ENCODE measurements around the gene MRPS15.

DNA sequence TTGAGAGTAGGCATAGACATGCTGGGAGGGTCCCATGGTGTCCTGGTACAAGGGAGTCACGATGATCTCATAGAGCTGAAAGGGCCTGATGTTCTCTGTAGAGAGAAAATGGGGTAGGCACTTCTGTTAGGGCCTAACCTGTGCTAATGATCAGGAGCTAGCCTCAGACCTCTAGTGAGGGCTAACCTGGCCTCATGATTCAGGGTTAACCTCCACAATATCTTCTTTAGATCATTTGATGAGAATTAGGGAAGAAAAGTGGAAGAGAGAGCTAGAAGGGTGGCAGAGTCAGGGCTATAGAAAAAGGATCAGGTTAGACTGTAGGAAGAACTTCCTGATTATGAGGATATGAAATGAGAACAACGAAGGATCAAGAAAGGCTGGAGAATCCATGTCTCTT lies 5.0 kb upstream of the MRPS15 start:
- TF ChIP-seq, protein P1, sequence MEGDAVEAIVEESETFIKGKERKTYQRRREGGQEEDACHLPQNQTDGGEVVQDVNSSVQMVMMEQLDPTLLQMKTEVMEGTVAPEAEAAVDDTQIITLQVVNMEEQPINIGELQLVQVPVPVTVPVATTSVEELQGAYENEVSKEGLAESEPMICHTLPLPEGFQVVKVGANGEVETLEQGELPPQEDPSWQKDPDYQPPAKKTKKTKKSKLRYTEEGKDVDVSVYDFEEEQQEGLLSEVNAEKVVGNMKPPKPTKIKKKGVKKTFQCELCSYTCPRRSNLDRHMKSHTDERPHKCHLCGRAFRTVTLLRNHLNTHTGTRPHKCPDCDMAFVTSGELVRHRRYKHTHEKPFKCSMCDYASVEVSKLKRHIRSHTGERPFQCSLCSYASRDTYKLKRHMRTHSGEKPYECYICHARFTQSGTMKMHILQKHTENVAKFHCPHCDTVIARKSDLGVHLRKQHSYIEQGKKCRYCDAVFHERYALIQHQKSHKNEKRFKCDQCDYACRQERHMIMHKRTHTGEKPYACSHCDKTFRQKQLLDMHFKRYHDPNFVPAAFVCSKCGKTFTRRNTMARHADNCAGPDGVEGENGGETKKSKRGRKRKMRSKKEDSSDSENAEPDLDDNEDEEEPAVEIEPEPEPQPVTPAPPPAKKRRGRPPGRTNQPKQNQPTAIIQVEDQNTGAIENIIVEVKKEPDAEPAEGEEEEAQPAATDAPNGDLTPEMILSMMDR (IDR thresholded peaks at IDR 0.05), result no peak
- TF ChIP-seq POLR2AphosphoS5 (IDR thresholded peaks at IDR 0.05; ENCODE audit: low read depth, low read length), result no peak
